Ishikawa (cell line): Measurements from ENCODE around the gene ZNF680.

ENCODE experiments used
- EP300 ChIP-seq: IDR thresholded peaks from 2 replicates; pipeline ENCODE4 v1.6.1; 2012; ENCODE audit warnings: borderline replicate concordance
- RAD21 ChIP-seq: IDR thresholded peaks from 2 replicates; pipeline ENCODE4 v1.6.1; 2012; ENCODE audit warnings: low read depth
- TAF1 ChIP-seq: IDR thresholded peaks from 2 replicates; pipeline ENCODE4 v1.6.1; 2012; ENCODE audit warnings: low read depth, mild to moderate bottlenecking
- TF ChIP-seq, protein P1 (sequence below): IDR thresholded peaks from 2 replicates; pipeline ENCODE4 v1.6.1; 2012

DNA sequence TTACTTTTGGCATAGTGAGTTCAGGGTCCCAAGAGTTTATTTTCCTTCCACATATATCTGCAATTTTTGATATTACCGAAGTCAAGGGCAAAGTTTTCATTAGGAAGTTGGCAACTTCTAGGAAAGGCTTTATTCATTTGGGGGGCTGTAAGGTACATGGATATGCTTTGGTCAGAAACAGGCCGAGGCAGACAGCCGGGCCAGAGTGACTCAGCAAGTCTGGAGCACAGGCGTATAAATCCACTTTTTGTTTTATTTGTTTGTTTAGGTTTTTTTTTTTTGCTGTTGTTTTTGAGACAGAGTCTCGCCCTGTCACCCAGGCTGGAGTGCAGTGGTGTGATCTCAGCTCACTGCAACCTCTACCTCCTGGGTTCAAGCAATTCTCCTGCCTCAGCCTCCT lies 3.7 kb downstream of the ZNF680 start:
- no peak for TF ChIP-seq EP300
- TF ChIP-seq RAD21: no peak
- no peak for TF ChIP-seq TAF1
- TF ChIP-seq, protein P1, sequence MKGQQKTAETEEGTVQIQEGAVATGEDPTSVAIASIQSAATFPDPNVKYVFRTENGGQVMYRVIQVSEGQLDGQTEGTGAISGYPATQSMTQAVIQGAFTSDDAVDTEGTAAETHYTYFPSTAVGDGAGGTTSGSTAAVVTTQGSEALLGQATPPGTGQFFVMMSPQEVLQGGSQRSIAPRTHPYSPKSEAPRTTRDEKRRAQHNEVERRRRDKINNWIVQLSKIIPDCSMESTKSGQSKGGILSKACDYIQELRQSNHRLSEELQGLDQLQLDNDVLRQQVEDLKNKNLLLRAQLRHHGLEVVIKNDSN: no peak
